NCI-H526 (cell line): ENCODE results near the gene CD79A.
"Not testable (repeated sequence)": the region's sequence is repeated elsewhere in the genome, so short reads cannot be mapped to it uniquely, and the experiment has no call there.

Experiments used
- DNase-seq, 2 experiments: peaks; one replicate each; lab custom pipeline; 2025; lab: John Stamatoyannopoulos, UW

The CD79A gene

DNA sequence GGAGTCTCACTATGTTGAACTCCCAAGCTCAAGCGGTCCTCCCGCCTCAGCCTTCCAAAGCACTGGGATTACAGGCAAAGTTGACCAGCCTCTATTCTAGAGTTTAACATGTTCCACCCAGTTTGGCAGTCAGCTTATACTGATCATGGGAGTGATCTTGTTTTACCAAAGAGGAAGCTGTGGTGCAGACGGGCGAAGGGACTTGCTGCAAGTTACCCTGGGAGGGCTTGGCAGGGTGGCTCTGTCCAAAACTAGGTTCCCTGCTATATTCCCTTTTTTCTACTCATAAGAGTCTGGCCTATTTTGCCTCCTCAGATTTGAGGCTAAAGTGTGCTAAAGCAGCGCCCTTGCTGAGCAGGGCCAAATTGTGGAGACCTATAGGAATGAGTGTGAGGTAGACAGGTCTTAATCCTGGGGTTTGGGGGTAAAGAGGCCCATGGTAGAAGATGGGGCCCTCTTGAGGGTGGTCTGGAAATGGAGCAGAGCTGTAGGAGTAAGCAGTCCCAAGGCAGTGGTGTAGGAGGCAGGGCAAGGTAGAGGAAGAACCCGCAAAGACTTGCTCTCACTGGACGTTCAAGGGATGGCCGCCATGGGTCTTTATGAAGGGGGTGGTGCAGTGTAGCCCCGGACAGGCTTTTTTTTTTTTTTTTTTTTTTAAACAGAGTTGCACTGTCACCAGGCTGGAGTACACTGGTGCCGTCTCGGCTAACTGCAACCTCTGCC is 13.7 kb upstream of the CD79A start:
- no peak for DNase-seq

DNA sequence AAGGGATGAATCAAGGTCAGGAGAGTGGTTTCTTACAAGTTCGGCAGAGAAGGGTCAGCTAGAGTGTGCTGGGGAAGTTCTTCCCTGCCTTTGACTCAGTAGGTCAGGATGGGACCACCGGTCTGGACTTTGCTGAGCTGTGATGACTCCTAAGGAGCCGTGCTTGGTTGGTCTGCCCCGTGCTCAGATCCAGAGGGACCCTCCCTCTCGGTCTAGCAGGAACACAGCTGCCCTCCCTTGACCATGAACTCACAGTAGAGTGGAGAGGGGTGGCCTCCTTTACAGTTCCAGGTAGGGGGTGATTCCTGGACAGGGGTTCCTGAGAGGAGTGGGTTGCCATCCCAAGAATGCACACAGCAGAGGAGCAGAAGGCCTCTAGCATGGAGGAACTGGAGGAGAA is 12.7 kb upstream of the CD79A start:
- DNase-seq, result no peak

DNA sequence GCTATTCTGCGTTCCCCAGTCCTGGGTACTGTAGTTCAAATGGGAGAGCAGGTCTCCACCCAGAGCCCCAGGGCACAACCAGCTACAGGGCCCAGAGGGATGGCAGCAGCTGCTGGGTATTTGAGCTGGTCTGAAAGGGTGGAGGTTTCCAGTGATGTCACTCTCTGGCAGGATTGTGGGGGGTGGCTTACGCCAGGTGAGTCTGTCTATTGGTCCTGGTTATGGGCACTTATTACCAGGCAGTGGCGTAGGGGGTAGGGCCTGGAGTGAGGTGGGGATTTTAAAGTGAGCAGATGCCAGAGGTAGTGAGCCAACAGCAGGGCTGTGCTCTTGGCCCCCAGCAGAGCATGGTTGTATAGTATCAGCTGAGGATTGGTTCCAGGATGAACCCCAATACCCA is 10.8 kb upstream of the CD79A start:
- DNase-seq, result no peak

DNA sequence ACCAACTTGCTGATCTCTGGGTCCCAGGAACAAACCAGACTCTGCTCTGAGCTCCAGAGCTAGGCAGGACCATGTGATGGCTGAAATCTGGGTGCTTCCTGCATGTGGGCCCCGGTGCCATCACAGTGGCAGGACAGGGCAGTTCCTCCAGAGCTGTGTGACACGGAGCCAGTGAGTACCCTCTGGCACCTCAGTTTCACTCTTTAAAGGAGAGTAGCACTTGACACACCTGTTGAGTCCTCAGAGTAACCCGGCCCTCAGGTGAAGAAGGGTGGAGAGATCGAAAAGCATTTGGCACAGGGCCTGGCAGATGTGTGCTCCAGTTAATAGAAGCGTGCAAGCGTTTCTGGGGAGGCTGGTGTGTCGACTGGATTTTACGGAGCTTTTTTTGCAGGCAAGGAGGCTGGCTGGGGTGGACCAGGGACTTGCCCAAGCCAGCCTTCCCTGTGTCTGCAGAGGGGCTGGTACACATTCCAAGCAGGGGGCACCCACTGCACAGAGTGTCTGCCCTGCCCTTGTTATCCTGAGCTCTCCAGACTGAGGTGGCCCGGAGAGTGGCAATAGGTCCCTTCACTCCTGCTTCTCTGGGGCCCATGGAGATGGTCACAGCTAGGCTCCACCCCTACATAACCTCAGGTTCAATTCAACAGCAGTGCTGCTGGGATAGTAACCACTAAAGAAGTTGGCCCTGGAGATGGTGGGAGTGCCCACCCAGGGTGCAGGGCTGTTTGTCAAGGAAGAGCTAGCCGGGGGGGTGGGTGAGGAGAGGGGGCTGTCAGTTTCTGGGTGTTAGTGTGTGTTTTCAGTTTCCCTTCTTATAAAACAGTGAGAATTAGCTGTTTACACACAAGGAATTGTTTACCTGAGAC is 8.7 kb upstream of the CD79A start:
- no peak for DNase-seq

DNA sequence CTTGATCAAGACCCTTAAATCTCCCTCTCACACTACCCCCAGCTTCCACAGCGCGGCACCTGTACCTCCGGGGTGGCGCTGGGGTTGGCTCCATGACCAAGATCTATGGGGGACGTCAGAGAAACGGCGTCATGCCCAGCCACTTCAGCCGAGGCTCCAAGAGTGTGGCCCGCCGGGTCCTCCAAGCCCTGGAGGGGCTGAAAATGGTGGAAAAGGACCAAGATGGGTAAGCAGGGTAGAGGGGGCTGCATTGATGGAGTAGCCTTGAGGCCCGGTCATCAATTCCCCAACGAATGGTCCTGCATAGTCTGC is 8.1 kb upstream of the CD79A start:
- DNase-seq, result no peak

DNA sequence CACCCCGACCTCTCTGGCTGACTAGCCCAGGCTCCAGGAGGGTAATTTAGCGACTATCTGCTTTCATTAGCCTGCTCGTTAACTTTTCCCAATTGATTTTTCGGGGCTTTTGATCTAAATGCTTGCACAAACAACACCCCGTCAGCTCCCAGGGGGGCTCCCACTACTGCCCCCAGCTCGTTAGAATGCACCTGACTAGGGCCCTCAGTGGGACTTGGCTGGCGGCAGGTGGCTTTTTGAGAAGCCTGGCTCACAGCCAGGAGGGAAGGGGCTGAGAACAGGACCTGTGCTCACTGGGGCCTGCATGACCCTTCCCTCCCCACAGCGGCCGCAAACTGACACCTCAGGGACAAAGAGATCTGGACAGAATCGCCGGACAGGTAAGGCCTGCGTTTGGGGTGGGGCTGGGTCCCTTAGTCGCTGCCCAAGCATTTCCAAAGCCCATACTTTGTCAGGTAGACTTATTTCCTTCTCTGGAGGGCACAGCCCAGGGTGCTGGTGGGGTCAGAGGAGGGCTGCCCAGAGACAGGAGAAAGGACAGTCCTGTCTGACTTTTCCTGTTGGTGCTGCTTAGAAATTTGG is 7.6 kb upstream of the CD79A start:
- no peak for DNase-seq

DNA sequence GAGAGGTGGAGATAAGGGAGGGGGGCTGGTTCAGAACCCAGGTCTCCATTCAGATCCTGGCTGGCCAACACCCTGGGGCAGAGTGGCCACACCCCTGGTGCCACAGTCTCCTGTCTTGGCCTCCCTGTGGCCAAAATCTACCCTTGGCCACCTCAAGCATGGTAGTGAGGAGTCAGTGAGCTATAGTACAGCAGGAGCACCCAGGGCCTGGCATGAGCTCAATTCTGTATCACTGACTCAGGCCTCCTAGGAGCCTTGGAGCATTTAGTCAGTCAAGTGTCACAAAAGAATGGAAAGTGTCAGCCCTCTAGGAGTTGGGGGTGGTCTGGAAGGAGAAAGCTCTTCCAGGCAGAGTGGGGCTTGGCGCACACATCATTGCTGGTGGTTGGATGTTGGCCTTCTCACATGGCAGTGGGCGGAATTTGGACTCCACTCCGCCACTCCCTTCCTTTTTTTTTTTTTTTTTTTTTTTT is 6.6 kb upstream of the CD79A start:
- DNase-seq, result no peak

DNA sequence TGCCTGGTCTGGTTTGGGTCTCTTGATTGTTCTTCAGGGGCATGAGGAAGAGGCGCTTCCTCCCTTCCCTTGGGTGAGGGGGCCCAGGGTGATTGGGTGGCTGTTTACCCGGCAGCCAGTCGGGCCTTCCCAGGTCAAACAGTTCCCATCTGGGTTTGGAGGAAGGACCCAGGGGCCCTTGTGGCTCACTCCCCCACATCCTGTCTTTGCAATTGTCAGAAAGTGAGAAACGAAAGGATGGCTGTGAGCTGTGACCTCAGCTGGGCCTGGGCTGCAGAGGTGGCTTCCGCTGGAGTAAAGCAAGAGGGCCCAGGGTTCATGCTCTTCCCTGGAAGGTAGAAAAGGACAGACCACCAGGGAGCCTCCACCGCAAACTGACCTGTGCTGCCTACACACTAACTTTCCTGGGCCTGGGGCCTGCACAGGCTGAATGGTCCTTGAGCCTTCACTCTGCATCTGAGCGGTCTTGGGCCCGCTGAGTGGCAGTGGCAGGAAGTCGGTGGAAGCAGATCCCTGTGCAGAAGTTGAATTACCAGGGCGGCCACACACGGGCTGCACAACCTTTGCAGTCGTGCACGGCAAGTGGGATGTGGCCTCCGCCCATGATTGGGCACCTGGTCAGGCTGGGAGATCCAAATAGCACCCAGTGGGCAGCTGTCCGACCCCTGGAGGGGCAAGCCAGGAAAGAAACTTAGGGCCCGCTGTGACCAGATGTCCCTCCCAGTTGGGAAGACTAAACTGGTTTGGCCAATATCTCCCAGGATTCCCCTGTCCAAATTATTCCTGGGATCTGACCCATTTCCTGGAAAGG is 5.3 kb upstream of the CD79A start:
- peak in 1 of 2 experiments; percentile 43 for DNase-seq

DNA sequence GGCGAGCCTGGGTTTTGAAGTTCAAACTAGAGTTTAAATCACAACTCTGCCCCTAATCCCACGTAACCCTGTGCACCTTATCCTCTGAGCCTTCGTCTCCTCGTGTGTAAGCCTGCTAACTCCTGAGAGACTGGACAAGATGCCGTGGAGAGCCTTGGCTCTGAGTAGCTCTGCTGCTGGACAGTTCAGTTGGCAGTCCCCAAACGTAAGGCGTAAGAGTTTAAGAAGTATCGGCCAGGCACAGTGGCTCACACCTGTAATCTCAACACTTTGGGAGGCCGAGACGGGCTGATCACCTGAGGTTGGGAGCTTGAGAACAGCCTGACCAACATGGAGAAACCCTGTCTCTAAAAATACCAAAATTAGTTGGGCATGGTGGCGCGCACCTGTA is 4.7 kb upstream of the CD79A start:
- no peak for DNase-seq

DNA sequence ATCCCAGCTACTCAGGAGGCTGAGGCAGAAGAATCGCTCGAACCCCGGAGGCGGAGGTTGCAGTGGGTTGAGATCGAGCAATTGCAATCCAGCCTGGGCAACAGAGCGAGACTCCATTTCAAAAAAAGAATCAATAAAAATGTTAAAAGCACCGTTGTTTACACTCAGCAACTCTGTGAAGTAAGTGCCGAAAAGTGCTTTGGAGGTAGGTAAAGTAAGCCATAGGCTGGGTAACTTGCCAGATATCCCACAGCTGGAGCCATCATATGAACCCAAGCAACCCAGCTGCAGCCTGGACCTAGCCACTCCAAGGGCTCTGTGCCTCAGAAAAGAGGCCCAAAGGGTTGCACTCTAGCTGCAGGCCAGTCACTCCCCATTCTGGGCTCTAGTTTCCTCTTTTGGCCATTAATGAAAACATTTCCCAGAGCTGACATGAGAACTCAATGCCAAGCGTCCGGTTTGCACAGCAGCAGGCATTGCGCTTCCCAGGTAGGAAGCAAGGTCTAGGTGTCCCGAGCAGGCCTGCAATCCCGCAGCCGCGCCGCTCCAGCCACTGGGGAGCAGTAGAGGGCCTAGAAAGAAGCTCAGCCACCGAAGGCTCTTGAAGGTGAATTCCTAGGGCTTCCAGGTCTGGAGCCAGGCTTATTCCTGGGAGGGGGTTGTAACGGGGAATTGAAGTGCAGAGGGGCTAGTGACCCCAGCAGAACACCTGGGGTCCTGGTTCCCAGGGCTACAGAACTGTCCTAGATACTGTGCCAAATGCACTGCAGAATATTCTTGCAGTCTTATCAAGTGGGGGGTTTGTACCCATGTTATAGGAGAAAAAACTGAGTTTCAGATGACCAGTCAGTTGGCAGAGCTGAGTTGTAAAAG is 4.1 kb upstream of the CD79A start:
- peak; percentile 83 to 96 for DNase-seq

DNA sequence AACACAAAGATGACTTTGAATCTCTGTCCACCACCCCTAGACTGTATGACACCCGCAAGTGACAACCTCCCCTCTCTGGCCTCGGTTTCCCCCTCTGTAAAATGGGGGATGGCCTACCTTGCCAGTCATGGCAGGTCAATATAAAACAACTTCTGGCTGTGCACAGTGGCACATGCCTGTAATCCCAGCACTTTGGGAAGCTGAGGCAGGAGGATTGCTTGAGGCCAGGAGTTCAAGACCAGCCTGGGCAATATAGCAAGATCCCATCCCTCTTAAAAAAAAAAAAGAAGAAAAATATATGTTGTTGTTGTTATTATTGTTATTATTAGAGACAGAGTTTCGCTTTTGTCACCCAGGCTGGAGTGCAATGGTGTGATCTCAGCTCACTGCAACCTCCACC is 1.1 kb upstream of the CD79A start:
- DNase-seq, result not testable (repeated sequence)

DNA sequence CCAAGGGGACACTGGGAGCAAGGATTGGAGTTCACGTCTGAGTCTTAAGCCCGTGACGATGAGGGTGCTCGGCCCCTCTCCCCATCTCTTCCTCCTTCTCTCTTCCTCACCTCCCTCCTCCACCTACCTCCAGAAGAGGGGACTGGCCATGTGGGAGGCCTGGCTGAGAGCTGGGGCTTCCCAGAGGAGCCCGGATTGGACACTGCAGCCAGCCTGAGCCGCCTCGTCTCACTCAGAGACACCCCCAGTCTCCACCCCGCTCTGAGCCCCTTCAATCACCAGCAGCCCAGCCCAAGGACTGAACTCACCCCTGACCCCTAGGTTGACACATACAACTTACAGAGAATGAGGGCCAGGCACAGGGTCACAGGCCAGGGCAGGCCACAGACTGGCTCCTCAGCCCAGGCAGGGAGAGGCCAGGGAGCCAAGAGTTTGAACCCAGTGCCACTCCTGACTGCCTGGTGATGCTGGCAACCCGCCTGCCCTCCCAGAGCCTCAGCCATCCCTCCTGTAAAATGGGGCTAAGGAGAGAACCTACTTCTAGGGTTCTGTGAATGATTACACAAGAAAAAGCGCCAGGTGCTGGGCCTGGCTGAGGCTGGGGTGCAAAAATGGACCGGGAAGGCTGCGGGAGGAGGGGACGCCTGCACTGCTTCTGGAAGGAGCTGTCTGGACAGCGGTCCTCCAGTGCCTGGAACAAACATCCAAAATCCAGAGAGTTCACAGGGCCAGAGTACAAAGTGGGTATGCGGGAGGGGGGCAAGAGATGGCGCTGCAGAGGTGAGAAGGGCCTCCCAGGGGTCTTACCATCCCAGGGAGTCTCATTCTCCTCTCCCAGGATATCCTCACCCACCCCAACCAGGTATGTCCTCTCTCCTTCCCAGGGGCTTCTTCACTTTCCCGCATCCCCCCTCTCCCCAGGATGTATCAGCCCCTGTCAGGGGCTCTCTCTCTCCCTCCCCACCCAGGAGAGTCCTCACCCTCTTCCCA is 1.1 kb downstream of the CD79A start:
- no peak for DNase-seq

DNA sequence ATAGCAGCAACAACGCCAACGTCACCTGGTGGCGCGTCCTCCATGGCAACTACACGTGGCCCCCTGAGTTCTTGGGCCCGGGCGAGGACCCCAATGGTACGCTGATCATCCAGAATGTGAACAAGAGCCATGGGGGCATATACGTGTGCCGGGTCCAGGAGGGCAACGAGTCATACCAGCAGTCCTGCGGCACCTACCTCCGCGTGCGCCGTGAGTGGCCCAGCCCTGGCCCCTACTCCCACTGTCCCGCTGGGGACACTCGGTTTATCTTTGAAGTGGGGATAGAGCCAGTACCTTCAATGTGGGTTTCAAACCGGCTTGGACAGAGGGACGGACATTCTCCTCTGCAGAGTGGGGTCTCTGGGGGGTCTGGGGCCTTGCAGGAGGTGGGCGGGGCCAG is 2.0 kb downstream of the CD79A start:
- DNase-seq, result no peak

DNA sequence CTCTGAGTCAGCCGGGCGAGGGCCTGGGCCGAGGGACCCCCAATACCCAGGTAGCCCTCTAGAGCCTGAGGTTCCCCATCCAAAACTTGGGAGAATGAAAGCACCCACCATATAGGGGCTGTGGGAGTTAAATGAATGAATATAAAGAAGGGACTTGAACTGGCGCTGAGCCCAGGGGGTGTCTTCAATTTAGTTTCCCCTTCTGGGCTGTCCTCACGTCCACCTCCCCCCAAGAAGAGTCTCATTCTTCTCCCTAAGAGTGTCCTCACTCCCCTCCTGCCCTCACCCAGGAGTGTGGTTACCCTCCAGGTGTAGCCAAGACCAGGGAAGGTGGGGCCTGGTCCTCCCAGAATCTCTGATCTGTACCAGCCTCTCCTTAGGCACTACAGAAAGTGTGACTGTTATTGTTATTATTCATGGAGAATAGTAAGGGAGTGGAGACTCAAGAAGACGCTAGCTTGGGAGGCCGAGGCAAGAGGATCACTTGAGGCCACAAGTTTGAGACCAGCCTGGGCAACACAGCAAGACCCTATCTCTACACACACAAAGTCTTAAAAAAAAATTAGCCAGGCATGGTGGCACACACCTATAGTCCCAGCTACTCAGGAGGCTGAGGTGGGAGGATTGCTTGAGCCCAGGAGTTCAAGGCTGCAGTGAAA is 2.7 kb downstream of the CD79A start:
- DNase-seq, result no peak

DNA sequence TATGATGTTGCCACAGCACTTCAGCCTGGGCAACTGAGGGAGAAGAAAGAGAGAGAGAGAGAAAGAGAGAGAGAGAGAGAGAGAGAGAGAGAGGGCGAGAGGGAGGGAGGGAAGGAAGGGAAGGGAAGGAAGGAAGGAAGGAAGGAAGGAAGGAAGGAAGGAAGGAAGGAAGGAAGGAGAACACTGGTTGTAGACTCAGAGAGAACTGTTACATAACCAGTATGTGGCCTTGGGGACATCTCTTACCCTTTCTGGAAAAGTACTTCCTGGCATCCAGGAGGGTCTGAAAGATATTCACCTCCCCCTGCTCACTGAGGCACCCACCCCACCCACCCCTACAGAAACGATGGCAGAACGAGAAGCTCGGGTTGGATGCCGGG is 3.2 kb downstream of the CD79A start:
- no peak for DNase-seq

DNA sequence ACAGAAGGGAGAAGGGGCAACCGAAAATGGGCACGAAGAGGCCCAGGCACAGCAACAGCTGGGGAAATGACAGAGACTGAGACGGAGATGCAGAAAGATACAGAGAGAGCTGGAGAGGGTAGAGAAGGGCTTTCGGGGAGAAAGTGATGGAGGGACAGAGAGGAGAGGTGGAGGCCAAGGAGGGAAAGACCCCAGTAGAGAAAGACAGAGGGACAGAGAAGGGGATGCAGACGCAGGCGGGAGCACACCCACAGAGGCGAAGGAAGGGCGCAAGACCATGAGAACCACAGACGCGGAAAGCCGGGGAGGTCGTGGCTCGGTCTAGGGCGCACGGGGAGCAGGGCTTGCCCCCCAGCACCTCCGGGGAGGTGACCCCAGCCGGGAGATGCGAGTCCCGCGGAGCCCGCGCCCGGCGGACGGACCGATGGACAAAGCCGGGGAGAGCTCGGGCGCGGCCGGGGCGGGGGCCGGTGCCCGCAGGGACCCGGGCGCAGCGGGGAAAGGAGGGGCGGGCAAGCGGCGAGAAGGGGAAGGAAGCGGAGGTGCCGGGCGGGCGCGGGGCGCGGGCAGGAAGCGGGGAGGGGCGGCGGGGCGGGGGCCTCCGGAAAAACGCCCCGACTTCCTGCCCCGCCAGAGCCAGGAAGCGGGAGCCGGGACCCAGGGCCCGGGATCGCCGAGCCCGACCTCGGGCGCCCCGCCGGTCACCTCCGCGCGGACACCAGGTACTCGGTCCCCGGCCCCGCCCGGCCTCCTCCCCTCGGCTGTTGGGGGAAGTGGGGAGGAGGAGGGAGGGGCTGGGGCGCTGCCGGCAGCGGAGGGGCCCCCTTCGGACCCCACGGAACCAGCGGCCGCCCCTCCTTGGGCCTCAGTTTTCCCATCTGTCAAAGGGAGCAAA is 5.7 kb downstream of the CD79A start, which contains the start of gene ARHGEF1:
Gene ARHGEF1, plus strand, starts transcription at position 617 of the 895 bp plus-strand sequence. CDS start 4,899 bp downstream, outside the sequence.
- DNase-seq, result peak in 1 of 2 experiments; percentile 69

DNA sequence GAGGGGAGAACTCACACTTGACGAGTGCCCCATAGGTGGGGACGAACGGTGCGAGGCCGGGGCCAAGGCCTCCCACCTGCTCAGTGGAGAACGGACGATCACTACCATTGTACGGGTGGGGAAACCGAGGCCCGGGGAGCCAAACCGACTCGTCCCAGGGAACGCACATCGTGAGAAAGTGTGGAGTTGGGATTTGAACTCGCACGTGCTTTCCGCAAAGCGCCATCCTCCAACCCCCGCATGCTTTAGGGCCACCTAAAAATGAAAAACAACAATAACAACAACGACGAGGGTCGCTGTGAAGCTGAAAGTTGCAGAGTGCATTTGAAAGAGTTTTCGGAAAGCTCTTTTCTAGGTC is 6.4 kb downstream of the CD79A start:
- no peak for DNase-seq
